DOHH2 (cell line): ENCODE data around the gene TIMMDC1.

Experiments
- CTCF ChIP-seq: fragments of 200-600 bp; sonication (generic); IDR thresholded peaks from one replicate; pipeline ENCODE4 v1.5.1; 2014; ENCODE audit warnings: antibody characterized with exemption, mild to moderate bottlenecking, low read depth, low read length; ENCODE audit not compliant: poor library complexity, severe bottlenecking
- EZH2phosphoT487 ChIP-seq: fragments of 200-600 bp; sonication (generic); IDR thresholded peaks from 2 replicates; pipeline ENCODE4 v1.6.1; 2017; ENCODE audit warnings: borderline replicate concordance, mild to moderate bottlenecking, antibody characterized with exemption, low read length, moderate library complexity, mixed read lengths

DNA sequence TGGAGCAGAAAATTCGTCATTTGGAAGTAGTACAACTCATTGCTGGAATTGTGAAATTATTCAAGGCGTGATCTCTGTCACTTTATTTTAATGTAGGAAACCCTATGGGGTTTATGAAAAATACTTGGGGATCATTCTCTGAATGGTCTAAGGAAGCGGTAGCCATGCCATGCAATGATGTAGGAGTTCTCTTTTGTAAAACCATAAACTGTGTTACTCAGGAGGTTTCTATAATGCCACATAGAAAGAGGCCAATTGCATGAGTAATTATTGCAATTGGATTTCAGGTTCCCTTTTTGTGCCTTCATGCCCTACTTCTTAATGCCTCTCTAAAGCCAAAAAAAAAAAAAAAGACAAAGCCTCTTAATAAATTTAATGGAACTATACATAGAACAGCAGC is 5.5 kb upstream of the TIMMDC1 start:
- no peak for TF ChIP-seq CTCF
- TF ChIP-seq EZH2phosphoT487: no peak
